ENCODE data around the gene SLF2.

GRCh38 chr10:100948916-100949315, 36.2 kb downstream of the SLF2 start:
- TF ChIP-seq CTCF (conservative IDR thresholded peaks at IDR 0.05) (no peak), EZH2 (IDR thresholded peaks at IDR 0.05; ENCODE audit: low read depth) (no peak)

Measured in PC-9 (cell line).